ENCODE data around the gene NAA60. TPM values are rescaled to one million over a fixed set of nuclear protein-coding genes. Genes with fewer than 3 reads are reported as not detected.

The NAA60 gene
- total RNA-seq, 1 experiment from 2014 or later, result 21.7 TPM

- H3K36me3 ChIP-seq, result no peaks in the 10 kb centered on the region
- no peaks in the 10 kb centered on the region for H3K9me3 ChIP-seq (replicated peaks)
- peaks cover 8% of the 10 kb centered on the region; the same call in 1 of the 2 replicates for H3K4me1 ChIP-seq
- H3K4me3 ChIP-seq, result peak overlapping the region; percentile 80
- DNase-seq, result peak; percentile 87 to 90
- peak overlapping the region; percentile 88 for H3K27ac ChIP-seq
- no peaks in the 10 kb centered on the region for H3K27me3 ChIP-seq
These were observed 14.2 kb downstream of the NAA60 start for GRCh38 chr16:3457434-3458252.

GRCh38 chr16:3458278-3458851, 14.9 kb downstream of the NAA60 start:
- H3K36me3 ChIP-seq, result no peaks in the 10 kb centered on the region
- H3K4me1 ChIP-seq, result peaks cover 8% of the 10 kb centered on the region; the same call in 1 of the 2 replicates
- no peaks in the 10 kb centered on the region for H3K9me3 ChIP-seq (replicated peaks)
- H3K27me3 ChIP-seq, result no peaks in the 10 kb centered on the region
- H3K4me3 ChIP-seq, result peak overlapping the region; percentile 80
- peak overlapping the region; percentile 42 for H3K27ac ChIP-seq
- DNase-seq, result peak in 1 of 2 experiments; percentile 24

- no peak for DNase-seq
- peak overlapping the region; percentile 42 for H3K27ac ChIP-seq
- no peaks in the 10 kb centered on the region for H3K36me3 ChIP-seq
- no peaks in the 10 kb centered on the region for H3K9me3 ChIP-seq (replicated peaks)
- peaks cover 8% of the 10 kb centered on the region; the same call in 1 of the 2 replicates for H3K4me1 ChIP-seq
- H3K4me3 ChIP-seq, result peak overlapping the region; percentile 80
- H3K27me3 ChIP-seq, result no peaks in the 10 kb centered on the region
These were observed 15.4 kb downstream of the NAA60 start for GRCh38 chr16:3458852-3459361.

- H3K4me3 ChIP-seq, result peak overlapping the region; percentile 80
- H3K4me1 ChIP-seq, result peaks cover 14% of the 10 kb centered on the region
- no peaks in the 10 kb centered on the region for H3K27me3 ChIP-seq
- H3K27ac ChIP-seq, result no peak overlapping the region
- no peaks in the 10 kb centered on the region for H3K36me3 ChIP-seq
- H3K9me3 ChIP-seq (replicated peaks), result no peaks in the 10 kb centered on the region
- DNase-seq, result no peak
These were observed 16.1 kb downstream of the NAA60 start for GRCh38 chr16:3459401-3460090.

- no peak for DNase-seq
- Histone ChIP-seq H3K27me3 (no peaks in the 10 kb centered on the region), H3K9me3 (replicated peaks) (no peaks in the 10 kb centered on the region), H3K4me3 (no peak overlapping the region), H3K36me3 (no peaks in the 10 kb centered on the region), H3K4me1 (peaks cover 14% of the 10 kb centered on the region), H3K27ac (no peak overlapping the region)
These were observed 16.6 kb downstream of the NAA60 start for GRCh38 chr16:3460121-3460520.

- no peak for DNase-seq
- Histone ChIP-seq H3K27ac (no peak overlapping the region), H3K9me3 (replicated peaks) (no peaks in the 10 kb centered on the region), H3K4me3 (no peak overlapping the region), H3K4me1 (peaks cover 14% of the 10 kb centered on the region), H3K27me3 (no peaks in the 10 kb centered on the region), H3K36me3 (no peaks in the 10 kb centered on the region)
These were observed 17.1 kb downstream of the NAA60 start for GRCh38 chr16:3460585-3460984.

GRCh38 chr16:3461151-3461550, 17.7 kb downstream of the NAA60 start:
- Histone ChIP-seq H3K27ac (no peak overlapping the region), H3K27me3 (no peaks in the 10 kb centered on the region), H3K4me3 (no peak overlapping the region), H3K4me1 (peaks cover 14% of the 10 kb centered on the region), H3K36me3 (no peaks in the 10 kb centered on the region), H3K9me3 (replicated peaks) (no peaks in the 10 kb centered on the region)
- DNase-seq, result no peak

GRCh38 chr16:3465301-3465700, 21.8 kb downstream of the NAA60 start:
- no peaks in the 10 kb centered on the region for H3K9me3 ChIP-seq (replicated peaks)
- peaks cover 6% of the 10 kb centered on the region for H3K4me1 ChIP-seq
- H3K36me3 ChIP-seq, result no peaks in the 10 kb centered on the region
- no peak overlapping the region for H3K27ac ChIP-seq
- no peaks in the 10 kb centered on the region for H3K27me3 ChIP-seq
- no peak overlapping the region for H3K4me3 ChIP-seq
- no peak for DNase-seq

- H3K27ac ChIP-seq, result no peak overlapping the region
- H3K27me3 ChIP-seq, result no peaks in the 10 kb centered on the region
- no peak overlapping the region for H3K4me3 ChIP-seq
- peaks cover 6% of the 10 kb centered on the region for H3K4me1 ChIP-seq
- no peaks in the 10 kb centered on the region for H3K36me3 ChIP-seq
- no peak for DNase-seq
- H3K9me3 ChIP-seq (replicated peaks), result no peaks in the 10 kb centered on the region
These were observed 22.6 kb downstream of the NAA60 start for GRCh38 chr16:3465911-3466584.

- no peak overlapping the region for H3K4me3 ChIP-seq
- no peaks in the 10 kb centered on the region for H3K36me3 ChIP-seq
- H3K9me3 ChIP-seq (replicated peaks), result no peaks in the 10 kb centered on the region
- H3K27me3 ChIP-seq, result no peaks in the 10 kb centered on the region
- peaks cover 6% of the 10 kb centered on the region for H3K4me1 ChIP-seq
- no peak for DNase-seq
- no peak overlapping the region for H3K27ac ChIP-seq
These were observed 23.7 kb downstream of the NAA60 start for GRCh38 chr16:3467182-3467581.

GRCh38 chr16:3467921-3468320, 24.4 kb downstream of the NAA60 start:
- Histone ChIP-seq H3K4me1 (peaks cover 6% of the 10 kb centered on the region), H3K9me3 (replicated peaks) (no peaks in the 10 kb centered on the region), H3K27me3 (no peaks in the 10 kb centered on the region), H3K27ac (no peak overlapping the region), H3K36me3 (no peaks in the 10 kb centered on the region), H3K4me3 (no peak overlapping the region)
- DNase-seq, result peak in 1 of 2 experiments; percentile 31

GRCh38 chr16:3468501-3468900, 25.0 kb downstream of the NAA60 start:
- no peaks in the 10 kb centered on the region for H3K9me3 ChIP-seq (replicated peaks)

GRCh38 chr16:3469736-3470135, 26.3 kb downstream of the NAA60 start:
- Histone ChIP-seq H3K36me3 (no peaks in the 10 kb centered on the region), H3K9me3 (replicated peaks) (no peaks in the 10 kb centered on the region), H3K27ac (no peak overlapping the region), H3K4me1 (no peaks in the 10 kb centered on the region), H3K4me3 (no peak overlapping the region), H3K27me3 (no peaks in the 10 kb centered on the region)
- no peak for DNase-seq

More at GRCh38 chr16:3468501-3468900, 25.0 kb downstream of the NAA60 start:
- Histone ChIP-seq H3K36me3 (no peaks in the 10 kb centered on the region), H3K4me1 (peaks cover 6% of the 10 kb centered on the region), H3K27me3 (no peaks in the 10 kb centered on the region), H3K4me3 (no peak overlapping the region), H3K27ac (no peak overlapping the region)
- no peak for DNase-seq

- Histone ChIP-seq H3K27ac (no peak overlapping the region), H3K9me3 (replicated peaks) (no peaks in the 10 kb centered on the region), H3K4me1 (no peaks in the 10 kb centered on the region), H3K27me3 (no peaks in the 10 kb centered on the region), H3K4me3 (no peak overlapping the region), H3K36me3 (no peaks in the 10 kb centered on the region)
- DNase-seq, result no peak
These were observed 27.2 kb downstream of the NAA60 start for GRCh38 chr16:3470723-3471122.

Measured in SJCRH30 (cell line).